ENCODE results near the gene FKBP1A. TPM values are rescaled to one million over a fixed set of nuclear protein-coding genes. Genes with fewer than 3 reads are reported as not detected.

FKBP1A gene
- 412 and 489 TPM in 2 replicates for total RNA-seq

DNA sequence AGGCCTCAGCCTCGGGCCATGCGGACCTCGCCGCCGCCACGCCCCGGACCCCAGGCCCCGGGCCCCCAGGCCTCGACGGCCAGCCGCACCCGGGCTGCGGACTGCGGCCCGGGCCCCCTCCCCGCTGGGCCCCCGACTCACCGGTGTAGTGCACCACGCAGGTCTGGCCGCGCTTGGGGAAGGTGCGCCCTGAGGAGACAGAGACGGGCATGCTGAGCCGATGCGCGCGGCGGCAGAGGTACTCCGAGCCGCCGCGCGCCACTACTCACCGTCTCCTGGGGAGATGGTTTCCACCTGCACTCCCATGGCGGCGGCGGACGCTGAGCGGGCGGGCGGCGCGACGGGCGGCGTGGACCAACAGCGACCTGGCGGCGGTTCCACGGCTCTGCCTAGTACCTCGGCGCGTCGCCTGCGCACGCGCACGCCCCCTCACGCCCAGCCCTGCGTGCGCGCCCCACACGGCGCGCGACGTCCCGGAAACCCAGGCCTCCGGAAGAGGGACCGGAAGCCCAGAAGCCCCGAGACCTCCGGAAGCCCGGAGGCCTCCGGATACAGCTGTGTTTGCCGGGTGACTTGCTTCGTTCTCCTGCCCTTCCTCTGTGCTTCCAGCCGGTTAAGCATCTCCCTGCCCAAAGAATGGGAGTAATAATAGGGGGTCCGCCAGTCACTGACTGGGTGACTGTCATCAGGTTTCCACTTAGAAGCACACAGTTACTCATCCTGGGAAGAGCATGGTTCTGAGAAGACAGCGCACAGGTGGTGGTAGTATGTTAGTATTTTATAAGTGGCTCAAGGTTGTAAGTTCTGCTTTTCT, at the start of gene FKBP1A:
Gene FKBP1A (minus strand): TSS at position 362 of the 814 bp plus-strand sequence. CDS start 56 bp downstream, at position 306.

DNA sequence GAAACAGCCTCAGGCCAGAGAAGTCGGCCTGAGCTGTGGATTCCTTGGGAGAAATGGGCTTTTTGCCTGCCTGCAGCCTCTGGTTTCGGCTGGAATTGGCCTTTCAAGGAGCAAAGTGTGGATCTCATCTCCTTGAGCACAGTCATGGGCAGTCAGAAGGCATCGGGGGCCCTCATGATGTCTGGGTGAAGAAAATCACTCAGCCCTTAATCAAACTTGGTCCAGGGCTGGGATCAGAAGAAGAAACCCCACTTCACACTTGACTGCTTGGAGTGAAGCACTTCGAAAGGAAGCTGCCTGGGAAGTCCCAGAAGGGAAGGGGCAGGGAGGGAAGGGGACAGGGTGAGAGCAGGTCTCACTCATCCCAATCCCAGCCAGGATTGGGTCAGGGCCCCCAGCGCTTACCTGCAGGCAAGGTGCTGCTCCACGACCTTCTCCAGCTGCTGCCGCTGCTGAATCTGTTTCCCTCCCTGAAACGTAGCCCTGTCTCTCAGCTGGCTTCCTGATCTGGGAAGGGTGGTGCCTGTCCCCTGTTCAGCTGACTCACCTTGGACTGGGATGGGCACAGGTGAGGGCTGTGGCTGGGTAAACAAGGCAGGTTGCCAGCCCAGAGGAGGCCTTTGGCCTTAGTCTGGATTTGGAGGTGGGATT, 64.0 kb downstream of the FKBP1A start, which contains the start of gene SDCBP2:
Gene SDCBP2 (minus strand): TSS at position 460 of the 651 bp plus-strand sequence. CDS start 8,723 bp downstream, outside the sequence.

Other genes starting within 250 kb of the FKBP1A start
- 0.13 and 0.79 TPM in 2 replicates for gene TMEM74B, start 208.1 kb downstream of the FKBP1A start, total RNA-seq
- gene C20orf202, start 189.6 kb downstream of the FKBP1A start, total RNA-seq, result not detected in 2 replicates
- 0.07 and 0.53 TPM in 2 replicates for gene RAD21L1, start 167.0 kb downstream of the FKBP1A start, total RNA-seq
- gene SNPH, start 126.8 kb downstream of the FKBP1A start, total RNA-seq, result 4.8 and 6.9 TPM in 2 replicates
- gene SDCBP2, start 63.9 kb downstream of the FKBP1A start, total RNA-seq, result 4.0 and 4.1 TPM in 2 replicates
- gene NSFL1C, start 73.8 kb upstream of the FKBP1A start, total RNA-seq, result 41.9 and 50.4 TPM in 2 replicates
- gene SIRPB2, start 98.4 kb upstream of the FKBP1A start, total RNA-seq, result 0.79 and 1.3 TPM in 2 replicates
- gene SIRPD, start 164.7 kb upstream of the FKBP1A start, total RNA-seq, result not detected in 2 replicates
- 0.14 and 0.80 TPM in 2 replicates for gene SIRPB1, start 227.0 kb upstream of the FKBP1A start, total RNA-seq